Kidney tubule cell (primary cell): ENCODE measurements around the gene ARL4D.
"Not testable (repeated sequence)": the region's sequence is repeated elsewhere in the genome, so short reads cannot be mapped to it uniquely, and the experiment has no call there.

Source experiments
- DNase-seq: peaks from one replicate; pipeline ENCODE4 v3.0.0-alpha.2; 2018; ENCODE audit warnings: low spot score

The ARL4D gene

GRCh38 chr17:43369986-43370385, 28.8 kb upstream of the ARL4D start:
- DNase-seq: no peak

GRCh38 chr17:43371227-43371821, 27.5 kb upstream of the ARL4D start:
- no peak for DNase-seq

GRCh38 chr17:43372273-43372911, 26.4 kb upstream of the ARL4D start:
- peak; percentile 72 for DNase-seq

- no peak for DNase-seq
Measured at GRCh38 chr17:43373356-43373755, 25.4 kb upstream of the ARL4D start.

- not testable (repeated sequence) for DNase-seq
Measured at GRCh38 chr17:43375915-43376314, 22.9 kb upstream of the ARL4D start.

GRCh38 chr17:43377056-43377810, 21.6 kb upstream of the ARL4D start:
- no peak for DNase-seq

GRCh38 chr17:43378766-43379165, 20.0 kb upstream of the ARL4D start:
- DNase-seq: no peak

GRCh38 chr17:43380307-43380706, 18.5 kb upstream of the ARL4D start:
- no peak for DNase-seq

- no peak for DNase-seq
Measured at GRCh38 chr17:43381204-43381603, 17.6 kb upstream of the ARL4D start.

- DNase-seq: no peak
Measured at GRCh38 chr17:43381621-43382020, 17.2 kb upstream of the ARL4D start.

GRCh38 chr17:43382776-43383175, 16.0 kb upstream of the ARL4D start:
- DNase-seq: no peak

GRCh38 chr17:43383372-43383771, 15.4 kb upstream of the ARL4D start:
- DNase-seq: no peak

GRCh38 chr17:43383826-43384475, 14.8 kb upstream of the ARL4D start:
- DNase-seq: no peak

- no peak for DNase-seq
Measured at GRCh38 chr17:43384476-43384862, 14.3 kb upstream of the ARL4D start.

GRCh38 chr17:43385046-43385831, 13.6 kb upstream of the ARL4D start:
- no peak for DNase-seq

- peak; percentile 91 for DNase-seq
Measured at GRCh38 chr17:43388359-43389045, 10.3 kb upstream of the ARL4D start.

GRCh38 chr17:43389046-43389947, 9.5 kb upstream of the ARL4D start:
- DNase-seq: peak; percentile 80

- no peak for DNase-seq
Measured at GRCh38 chr17:43392397-43392796, 6.4 kb upstream of the ARL4D start.

- DNase-seq: peak; percentile 83
Measured at GRCh38 chr17:43393944-43394482, 4.8 kb upstream of the ARL4D start.

GRCh38 chr17:43394696-43395095, 4.1 kb upstream of the ARL4D start:
- DNase-seq: not testable (repeated sequence)
